Endothelial cell (in vitro differentiated cells): ENCODE data around the gene NFATC2. TPM values are rescaled to one million over a fixed set of nuclear protein-coding genes. Genes with fewer than 3 reads are reported as not detected.

Experiments
- DNase-seq: peaks from one replicate; pipeline ENCODE4 v3.0.0; 2021; ENCODE audit warnings: low spot score
- H3K27ac Mint-ChIP-seq: one replicate; pipeline ENCODE4 v1.8.0; 2021; ENCODE audit warnings: mixed read lengths, inconsistent platforms; ENCODE audit not compliant: unreplicated experiment
- H3K27me3 Mint-ChIP-seq: one replicate; pipeline ENCODE4 v1.8.0; 2021; ENCODE audit warnings: mild to moderate bottlenecking, moderate library complexity, mixed read lengths, inconsistent platforms; ENCODE audit not compliant: unreplicated experiment
- H3K36me3 Mint-ChIP-seq: one replicate; pipeline ENCODE4 v1.8.0; 2021; ENCODE audit warnings: mild to moderate bottlenecking, low read depth, mixed read lengths, inconsistent platforms; ENCODE audit not compliant: unreplicated experiment
- H3K4me1 Mint-ChIP-seq: one replicate; pipeline ENCODE4 v1.8.0; 2021; ENCODE audit warnings: mild to moderate bottlenecking, mixed read lengths, inconsistent platforms; ENCODE audit not compliant: unreplicated experiment
- H3K4me3 Mint-ChIP-seq: one replicate; pipeline ENCODE4 v1.8.0; 2021; ENCODE audit warnings: mild to moderate bottlenecking, mixed read lengths, inconsistent platforms; ENCODE audit not compliant: unreplicated experiment
- H3K9me3 Mint-ChIP-seq: one replicate; pipeline ENCODE4 v1.8.0; 2021; ENCODE audit warnings: mixed read lengths, inconsistent platforms; ENCODE audit not compliant: unreplicated experiment
- total RNA-seq: library from RNA; stranded (reverse); fragmentation: NEBNext Ultra II Directional; extraction: Animal tissue kit (Norgen Biotek cat#: 25700); gene quantifications from one replicate; pipeline ENCODE4 v1.2.1, GENCODE V29; 2021; ENCODE audit not compliant: unreplicated experiment
- TF ChIP-seq, protein P1 (sequence below): fragments of 200-600 bp; sonication (generic); IDR thresholded peaks from one replicate; pipeline ENCODE4 v1.5.0; 2021; ENCODE audit warnings: antibody characterized with exemption; ENCODE audit not compliant: unreplicated experiment

Gene NFATC2
- total RNA-seq, 1 donor from 2014 or later, result 3.5 TPM

GRCh38 chr20:51560550-51561307, 18.2 kb upstream of the NFATC2 start:
- no peaks in the 10 kb centered on the region for H3K9me3 Mint-ChIP-seq
- H3K4me3 Mint-ChIP-seq, result peak overlapping the region; percentile 78
- H3K27ac Mint-ChIP-seq, result peak overlapping the region; percentile 26
- H3K27me3 Mint-ChIP-seq, result peaks cover 21% of the 10 kb centered on the region
- no peak for DNase-seq
- peaks cover 36% of the 10 kb centered on the region for H3K4me1 Mint-ChIP-seq
- H3K36me3 Mint-ChIP-seq, result peaks cover 5% of the 10 kb centered on the region
- TF ChIP-seq, protein P1, sequence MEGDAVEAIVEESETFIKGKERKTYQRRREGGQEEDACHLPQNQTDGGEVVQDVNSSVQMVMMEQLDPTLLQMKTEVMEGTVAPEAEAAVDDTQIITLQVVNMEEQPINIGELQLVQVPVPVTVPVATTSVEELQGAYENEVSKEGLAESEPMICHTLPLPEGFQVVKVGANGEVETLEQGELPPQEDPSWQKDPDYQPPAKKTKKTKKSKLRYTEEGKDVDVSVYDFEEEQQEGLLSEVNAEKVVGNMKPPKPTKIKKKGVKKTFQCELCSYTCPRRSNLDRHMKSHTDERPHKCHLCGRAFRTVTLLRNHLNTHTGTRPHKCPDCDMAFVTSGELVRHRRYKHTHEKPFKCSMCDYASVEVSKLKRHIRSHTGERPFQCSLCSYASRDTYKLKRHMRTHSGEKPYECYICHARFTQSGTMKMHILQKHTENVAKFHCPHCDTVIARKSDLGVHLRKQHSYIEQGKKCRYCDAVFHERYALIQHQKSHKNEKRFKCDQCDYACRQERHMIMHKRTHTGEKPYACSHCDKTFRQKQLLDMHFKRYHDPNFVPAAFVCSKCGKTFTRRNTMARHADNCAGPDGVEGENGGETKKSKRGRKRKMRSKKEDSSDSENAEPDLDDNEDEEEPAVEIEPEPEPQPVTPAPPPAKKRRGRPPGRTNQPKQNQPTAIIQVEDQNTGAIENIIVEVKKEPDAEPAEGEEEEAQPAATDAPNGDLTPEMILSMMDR, result no peak

DNA sequence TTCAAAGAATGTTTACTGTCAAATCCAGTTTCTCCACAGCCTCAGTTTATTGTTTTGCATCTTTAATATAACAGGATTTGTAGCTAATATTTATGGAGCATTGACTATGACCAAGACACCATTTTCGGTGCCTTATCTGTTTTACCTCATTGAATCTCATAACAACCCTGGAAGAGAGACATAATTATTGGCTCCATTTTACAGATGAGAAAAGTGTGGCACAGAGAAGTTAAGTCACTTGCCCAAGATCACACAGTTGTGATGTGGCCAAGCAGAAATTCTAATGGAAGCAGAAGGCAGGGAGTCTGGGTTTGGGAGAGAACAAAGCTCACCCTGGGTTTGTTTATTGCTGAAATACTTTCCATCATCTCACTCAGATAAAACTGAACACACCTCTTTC, 17.5 kb upstream of the NFATC2 start:
- H3K9me3 Mint-ChIP-seq, result no peaks in the 10 kb centered on the region
- no peak overlapping the region for H3K27ac Mint-ChIP-seq
- no peak for DNase-seq
- H3K4me3 Mint-ChIP-seq, result no peak overlapping the region
- TF ChIP-seq, protein P1, result no peak
- H3K27me3 Mint-ChIP-seq, result peaks cover 24% of the 10 kb centered on the region
- H3K36me3 Mint-ChIP-seq, result peaks cover 5% of the 10 kb centered on the region
- H3K4me1 Mint-ChIP-seq, result peaks cover 38% of the 10 kb centered on the region

GRCh38 chr20:51554538-51555165, 12.1 kb upstream of the NFATC2 start:
- Mint-ChIP-seq H3K36me3 (peaks cover 5% of the 10 kb centered on the region), H3K27me3 (peaks cover 13% of the 10 kb centered on the region), H3K4me3 (peak overlapping the region; percentile 3), H3K9me3 (no peaks in the 10 kb centered on the region), H3K4me1 (peaks cover 26% of the 10 kb centered on the region), H3K27ac (peak overlapping the region; percentile 22)
- DNase-seq, result no peak
- TF ChIP-seq, protein P1, result no peak

DNA sequence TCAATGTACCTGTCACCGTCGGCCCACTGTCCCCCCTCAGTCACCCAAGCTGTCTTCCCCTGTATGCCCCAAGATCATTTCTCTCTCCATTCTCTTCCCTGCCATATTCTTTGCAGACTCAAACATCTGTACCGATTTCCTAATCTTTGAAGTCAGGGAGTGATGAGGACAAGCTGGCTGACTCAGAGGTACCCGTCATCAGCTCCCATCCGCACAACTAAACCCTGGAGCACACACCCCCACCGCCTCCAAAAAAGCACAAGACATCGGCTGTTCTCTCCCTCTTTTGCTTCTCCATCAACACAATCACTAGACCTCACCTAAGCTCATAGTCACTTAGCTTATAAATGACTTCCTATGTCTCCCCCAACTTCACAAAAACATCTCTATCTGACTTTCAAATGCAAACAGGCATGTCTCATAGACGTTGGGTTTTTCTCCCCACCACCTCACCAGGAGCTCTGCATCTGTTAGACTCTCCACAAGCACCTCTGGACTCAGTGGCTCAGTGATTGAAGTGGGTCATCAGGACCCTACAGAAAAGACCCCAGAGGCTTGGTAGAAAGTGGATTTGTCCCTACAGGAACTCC, 11.5 kb upstream of the NFATC2 start:
- peaks cover 5% of the 10 kb centered on the region for H3K36me3 Mint-ChIP-seq
- H3K27ac Mint-ChIP-seq, result peak overlapping the region; percentile 7
- peaks cover 9% of the 10 kb centered on the region for H3K27me3 Mint-ChIP-seq
- H3K9me3 Mint-ChIP-seq, result no peaks in the 10 kb centered on the region
- H3K4me3 Mint-ChIP-seq, result no peak overlapping the region
- TF ChIP-seq, protein P1, result no peak
- H3K4me1 Mint-ChIP-seq, result peaks cover 26% of the 10 kb centered on the region
- DNase-seq, result no peak

DNA sequence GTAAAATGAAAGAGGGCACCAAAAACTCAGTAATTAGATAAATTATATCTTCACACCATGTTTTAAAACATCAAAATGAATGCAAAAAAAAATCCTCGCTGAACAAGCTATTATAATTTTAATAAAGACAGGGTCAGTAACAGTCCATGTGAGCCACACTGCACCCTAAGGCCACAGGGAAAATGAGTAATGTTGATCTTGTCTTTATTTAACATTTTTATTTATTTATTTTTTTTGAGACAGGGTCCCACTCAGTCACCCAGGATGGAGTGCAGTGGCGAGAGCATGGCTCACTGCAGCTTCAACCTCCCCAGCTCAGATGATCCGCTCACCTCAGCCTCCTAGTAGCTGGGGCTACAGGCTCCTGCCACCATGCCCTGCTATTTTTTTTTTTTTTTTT, 8.7 kb upstream of the NFATC2 start:
- Mint-ChIP-seq H3K36me3 (peaks cover under 1% of the 10 kb centered on the region), H3K4me3 (no peak overlapping the region), H3K27ac (no peak overlapping the region), H3K9me3 (no peaks in the 10 kb centered on the region), H3K4me1 (peaks cover 19% of the 10 kb centered on the region), H3K27me3 (peaks cover 11% of the 10 kb centered on the region)
- DNase-seq, result no peak
- TF ChIP-seq, protein P1, result no peak
